Parathyroid adenoma (tissue), 2 donors: ENCODE results near the gene SORL1-AS1.

ENCODE experiments used
- H2AFZ ChIP-seq: fragments of 300-600 bp; sonication (generic); one replicate; pipeline ENCODE4 v1.7.0; 2017; ENCODE audit warnings: antibody characterized with exemption, mild to moderate bottlenecking
- H3K27ac ChIP-seq: fragments of 300-600 bp; sonication (generic); one replicate; pipeline ENCODE4 v1.7.0; 2017
- H3K27me3 ChIP-seq: fragments of 300-600 bp; sonication (generic); one replicate; pipeline ENCODE4 v1.7.0; 2017; ENCODE audit warnings: low read length; ENCODE audit not compliant: control insufficient read depth, insufficient read depth
- H3K36me3 ChIP-seq: fragments of 300-600 bp; sonication (generic); one replicate; pipeline ENCODE4 v1.7.0; 2017; ENCODE audit warnings: low read length; ENCODE audit not compliant: control insufficient read depth, insufficient read depth
- H3K4me1 ChIP-seq: fragments of 300-600 bp; sonication (generic); one replicate; pipeline ENCODE4 v1.7.0; 2017; ENCODE audit warnings: control low read depth
- H3K4me2 ChIP-seq: fragments of 300-600 bp; sonication (generic); one replicate; pipeline ENCODE4 v1.7.0; 2017; ENCODE audit warnings: low read length
- H3K4me3 ChIP-seq: fragments of 300-600 bp; sonication (generic); one replicate; pipeline ENCODE4 v1.7.0; 2017; ENCODE audit warnings: low read depth, low read length
- H3K79me2 ChIP-seq: fragments of 300-600 bp; sonication (generic); one replicate; pipeline ENCODE4 v1.7.0; 2017; ENCODE audit warnings: control low read depth
- H3K9ac ChIP-seq: fragments of 300-600 bp; sonication (generic); one replicate; pipeline ENCODE4 v1.7.0; 2017; ENCODE audit warnings: mild to moderate bottlenecking
- H3K9me3 ChIP-seq: fragments of 300-600 bp; sonication (generic); one replicate; pipeline ENCODE4 v1.7.0; 2017; ENCODE audit warnings: low read length; ENCODE audit not compliant: control insufficient read depth
- CTCF ChIP-seq: fragments of 300-600 bp; sonication (generic); IDR thresholded peaks from one replicate; pipeline ENCODE4 v1.7.0; 2017; ENCODE audit warnings: antibody characterized with exemption, mild to moderate bottlenecking
- donor health status: primary hyperparathyroidism.

SORL1-AS1 gene

GRCh38 chr11:121456816-121457431 lies 4.2 kb upstream of the SORL1-AS1 start:
- Histone ChIP-seq H3K4me1 (no peaks in the 10 kb centered on the region), H3K27ac (no peak overlapping the region), H3K79me2 (no peaks in the 10 kb centered on the region), H3K9ac (no peak overlapping the region), H3K9me3 (no peaks in the 10 kb centered on the region), H3K36me3 (no peaks in the 10 kb centered on the region), H3K4me3 (no peak overlapping the region), H3K4me2 (no peak overlapping the region), H3K27me3 (no peaks in the 10 kb centered on the region), H2AFZ (no peak overlapping the region)
- TF ChIP-seq CTCF, result no peak

DNA sequence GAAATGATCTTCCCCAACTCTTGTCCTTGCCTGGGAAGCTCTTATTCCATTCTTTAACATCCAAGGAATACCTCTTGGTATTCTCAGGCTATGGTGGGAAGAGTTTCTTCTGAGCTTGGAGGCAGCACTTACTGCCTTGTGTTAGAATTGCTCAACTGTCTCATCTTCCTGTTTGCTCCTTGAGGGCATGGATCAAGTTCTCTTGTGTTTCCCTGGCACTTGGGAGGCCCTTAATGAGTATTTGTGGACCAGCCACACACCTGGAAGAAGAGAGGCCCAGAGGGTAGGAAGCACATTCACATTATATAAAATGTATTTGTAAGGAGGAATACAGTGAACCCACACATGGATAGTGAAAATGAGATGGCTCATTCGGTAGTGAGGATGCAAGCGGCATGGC lies 3.4 kb upstream of the SORL1-AS1 start:
- H2AFZ ChIP-seq, result no peak overlapping the region
- H3K4me1 ChIP-seq, result no peaks in the 10 kb centered on the region
- H3K27me3 ChIP-seq, result no peaks in the 10 kb centered on the region
- no peak for TF ChIP-seq CTCF
- H3K4me3 ChIP-seq, result no peak overlapping the region
- H3K4me2 ChIP-seq, result no peak overlapping the region
- H3K9me3 ChIP-seq, result no peaks in the 10 kb centered on the region
- H3K79me2 ChIP-seq, result no peaks in the 10 kb centered on the region
- H3K27ac ChIP-seq, result no peak overlapping the region
- no peak overlapping the region for H3K9ac ChIP-seq
- H3K36me3 ChIP-seq, result no peaks in the 10 kb centered on the region

DNA sequence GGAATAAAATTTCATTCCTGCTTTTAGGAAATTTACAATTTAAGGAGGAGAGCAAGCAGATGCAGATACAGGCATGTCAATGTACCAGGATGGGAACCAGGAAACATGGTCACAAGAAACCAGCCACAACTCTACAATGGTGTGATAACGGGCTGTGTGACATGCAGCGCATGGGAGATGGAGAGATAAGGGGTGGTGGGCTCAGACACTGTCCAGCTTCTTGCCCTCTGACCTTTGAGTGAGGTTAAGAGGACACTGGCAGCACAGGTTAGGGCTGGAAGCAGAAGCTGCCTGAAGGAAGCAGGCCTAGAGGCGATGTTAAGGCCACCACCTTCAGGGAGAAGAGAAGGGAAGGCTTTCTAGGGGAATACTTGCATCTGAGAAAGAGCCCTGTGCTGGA lies 2.3 kb upstream of the SORL1-AS1 start:
- no peaks in the 10 kb centered on the region for H3K27me3 ChIP-seq
- no peak overlapping the region for H3K4me2 ChIP-seq
- H3K4me3 ChIP-seq, result no peak overlapping the region
- H3K9ac ChIP-seq, result no peak overlapping the region
- no peaks in the 10 kb centered on the region for H3K9me3 ChIP-seq
- no peak overlapping the region for H2AFZ ChIP-seq
- TF ChIP-seq CTCF, result no peak
- no peaks in the 10 kb centered on the region for H3K36me3 ChIP-seq
- no peak overlapping the region for H3K27ac ChIP-seq
- no peaks in the 10 kb centered on the region for H3K79me2 ChIP-seq
- H3K4me1 ChIP-seq, result no peaks in the 10 kb centered on the region

- Histone ChIP-seq H3K27ac (no peak overlapping the region), H3K4me1 (no peaks in the 10 kb centered on the region), H3K79me2 (no peaks in the 10 kb centered on the region), H3K4me3 (no peak overlapping the region), H3K27me3 (no peaks in the 10 kb centered on the region), H3K36me3 (no peaks in the 10 kb centered on the region), H3K4me2 (no peak overlapping the region), H2AFZ (no peak overlapping the region), H3K9ac (no peak overlapping the region), H3K9me3 (no peaks in the 10 kb centered on the region)
- TF ChIP-seq CTCF, result no peak
Measured at GRCh38 chr11:121453589-121454299, 977 bp upstream of the SORL1-AS1 start.
